SK-N-SH treated with all-trans-retinoic acid at 6 μM for 48 hours (cell line): ENCODE measurements around the gene CCL11.

Source experiments
- ARNTL ChIP-seq: fragments of 450-650 bp; formaldehyde crosslinking; IDR thresholded peaks from 2 replicates; pipeline ENCODE4 v1.5.0; 2020; ENCODE audit warnings: low read depth, mild to moderate bottlenecking, moderate library complexity, borderline replicate concordance
- OSR1 ChIP-seq: fragments of 250-450 bp; sonication (Bioruptor Pico); IDR thresholded peaks from 2 replicates; pipeline ENCODE4 v1.8.0; 2022; ENCODE audit warnings: moderate library complexity, mild to moderate bottlenecking, inconsistent platforms
- RARB ChIP-seq: fragments of 250-450 bp; sonication (Bioruptor Pico); IDR thresholded peaks from 2 replicates; pipeline ENCODE4 v1.8.0; 2021; ENCODE audit warnings: mild to moderate bottlenecking, moderate library complexity
- TOX ChIP-seq: fragments of 250-450 bp; sonication (Bioruptor Pico); IDR thresholded peaks from 2 replicates; pipeline ENCODE4 v1.8.0; 2021; ENCODE audit warnings: mild to moderate bottlenecking, moderate library complexity, borderline replicate concordance
- ZFP3 ChIP-seq: fragments of 250-450 bp; sonication (Bioruptor Pico); IDR thresholded peaks from 2 replicates; pipeline ENCODE4 v1.5.0; 2020; ENCODE audit warnings: mild to moderate bottlenecking, moderate library complexity
- ZFP30 ChIP-seq: fragments of 450-650 bp; formaldehyde crosslinking; IDR thresholded peaks from 2 replicates; pipeline ENCODE4 v1.5.0; 2022; ENCODE audit warnings: mild to moderate bottlenecking, moderate library complexity
- ZNF70 ChIP-seq: fragments of 450-650 bp; formaldehyde crosslinking; IDR thresholded peaks from 2 replicates; pipeline ENCODE4 v1.5.0; 2020; ENCODE audit warnings: mild to moderate bottlenecking, moderate library complexity
- TF ChIP-seq, protein P1 (sequence below): fragments of 250-450 bp; sonication (Bioruptor Pico); IDR thresholded peaks from 2 replicates; pipeline ENCODE4 v1.5.1; 2021; ENCODE audit warnings: mild to moderate bottlenecking, moderate library complexity

DNA sequence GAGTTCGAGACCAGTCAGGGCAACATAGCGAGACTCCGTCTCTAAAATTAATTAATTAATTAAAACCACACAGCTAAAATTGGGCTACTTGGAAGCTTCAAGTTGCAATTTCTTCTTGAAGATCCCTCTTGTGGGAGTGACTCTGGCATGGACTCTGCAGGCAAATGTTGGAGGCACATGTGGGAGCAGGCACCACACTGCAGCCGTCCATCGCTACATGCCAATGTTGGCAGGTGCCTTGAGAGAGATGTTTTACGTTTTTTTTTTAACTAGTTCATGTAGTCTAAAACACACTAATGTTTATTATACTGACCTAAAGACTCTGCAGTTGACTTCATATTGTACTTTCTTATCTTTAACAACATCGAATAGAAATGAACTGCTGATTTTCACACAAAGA is 25.7 kb downstream of the CCL11 start:
- TF ChIP-seq, protein P1, sequence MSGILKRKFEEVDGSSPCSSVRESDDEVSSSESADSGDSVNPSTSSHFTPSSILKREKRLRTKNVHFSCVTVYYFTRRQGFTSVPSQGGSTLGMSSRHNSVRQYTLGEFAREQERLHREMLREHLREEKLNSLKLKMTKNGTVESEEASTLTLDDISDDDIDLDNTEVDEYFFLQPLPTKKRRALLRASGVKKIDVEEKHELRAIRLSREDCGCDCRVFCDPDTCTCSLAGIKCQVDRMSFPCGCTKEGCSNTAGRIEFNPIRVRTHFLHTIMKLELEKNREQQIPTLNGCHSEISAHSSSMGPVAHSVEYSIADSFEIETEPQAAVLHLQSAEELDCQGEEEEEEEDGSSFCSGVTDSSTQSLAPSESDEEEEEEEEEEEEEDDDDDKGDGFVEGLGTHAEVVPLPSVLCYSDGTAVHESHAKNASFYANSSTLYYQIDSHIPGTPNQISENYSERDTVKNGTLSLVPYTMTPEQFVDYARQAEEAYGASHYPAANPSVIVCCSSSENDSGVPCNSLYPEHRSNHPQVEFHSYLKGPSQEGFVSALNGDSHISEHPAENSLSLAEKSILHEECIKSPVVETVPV (CRISPR knock-in tag) = no peak
- no peak for TF ChIP-seq ZFP3 (CRISPR knock-in tag)
- TF ChIP-seq TOX (CRISPR knock-in tag) = no peak
- TF ChIP-seq ARNTL (CRISPR knock-in tag) = no peak
- TF ChIP-seq ZFP30 (CRISPR knock-in tag) = no peak
- TF ChIP-seq OSR1 (CRISPR knock-in tag) = no peak
- no peak for TF ChIP-seq RARB
- TF ChIP-seq ZNF70 = no peak
